ENCODE data around the gene SMARCD1. TPM values are rescaled to one million over a fixed set of nuclear protein-coding genes. Genes with fewer than 3 reads are reported as not detected.

Gene SMARCD1
- 100 to 1,000 TPM; 161 to 206 (median 185) TPM for polyA plus RNA-seq (ENCODE audit: insufficient read length in 4 of 4)

- DNase-seq (ENCODE audit: low read depth in 4 of 4, low spot score in 2 of 4), result peak; percentile 64 to 88 (median 84)
These were observed at the start of gene SMARCD1 for GRCh38 chr12:50084775-50085614. SMARCD1 (plus strand) TSS chr12:50085342; CDS start chr12:50085370, 28 bp downstream.

- no peak for DNase-seq (ENCODE audit: low read depth in 4 of 4, low spot score in 2 of 4)
These were observed 46.8 kb upstream of the SMARCD1 start for GRCh38 chr12:50038336-50038735.

GRCh38 chr12:50039151-50039835, 45.8 kb upstream of the SMARCD1 start:
- no peak for DNase-seq (ENCODE audit: low read depth in 4 of 4, low spot score in 2 of 4)

GRCh38 chr12:50040657-50041056, 44.5 kb upstream of the SMARCD1 start:
- no peak for DNase-seq (ENCODE audit: low read depth in 4 of 4, low spot score in 2 of 4)

GRCh38 chr12:50041062-50041860, 43.9 kb upstream of the SMARCD1 start:
- DNase-seq (ENCODE audit: low read depth in 4 of 4, low spot score in 2 of 4), result no peak

- DNase-seq (ENCODE audit: low read depth in 4 of 4, low spot score in 2 of 4), result no peak
These were observed 43.2 kb upstream of the SMARCD1 start for GRCh38 chr12:50041962-50042361.

GRCh38 chr12:50042693-50043092, 42.4 kb upstream of the SMARCD1 start:
- DNase-seq (ENCODE audit: low read depth in 4 of 4, low spot score in 2 of 4), result no peak

- DNase-seq (ENCODE audit: low read depth in 4 of 4, low spot score in 2 of 4), result no peak
These were observed 41.8 kb upstream of the SMARCD1 start for GRCh38 chr12:50043308-50043707.

GRCh38 chr12:50043854-50044253, 41.3 kb upstream of the SMARCD1 start:
- DNase-seq (ENCODE audit: low read depth in 4 of 4, low spot score in 2 of 4), result no peak

- DNase-seq (ENCODE audit: low read depth in 4 of 4, low spot score in 2 of 4), result no peak
These were observed 37.4 kb upstream of the SMARCD1 start for GRCh38 chr12:50047693-50048250.

GRCh38 chr12:50049254-50050118, 35.7 kb upstream of the SMARCD1 start:
- DNase-seq (ENCODE audit: low read depth in 4 of 4, low spot score in 2 of 4), result no peak

GRCh38 chr12:50050119-50050385, 35.1 kb upstream of the SMARCD1 start:
- no peak for DNase-seq (ENCODE audit: low read depth in 4 of 4, low spot score in 2 of 4)

- DNase-seq (ENCODE audit: low read depth in 4 of 4, low spot score in 2 of 4), result no peak
These were observed 34.6 kb upstream of the SMARCD1 start for GRCh38 chr12:50050410-50051098.

GRCh38 chr12:50051101-50051806, 33.9 kb upstream of the SMARCD1 start:
- DNase-seq (ENCODE audit: low read depth in 4 of 4, low spot score in 2 of 4), result no peak

GRCh38 chr12:50052544-50052943, 32.6 kb upstream of the SMARCD1 start:
- DNase-seq (ENCODE audit: low read depth in 4 of 4, low spot score in 2 of 4), result no peak

- no peak for DNase-seq (ENCODE audit: low read depth in 4 of 4, low spot score in 2 of 4)
These were observed 32.2 kb upstream of the SMARCD1 start for GRCh38 chr12:50052964-50053363.

GRCh38 chr12:50053583-50053982, 31.6 kb upstream of the SMARCD1 start:
- DNase-seq (ENCODE audit: low read depth in 4 of 4, low spot score in 2 of 4), result no peak

- DNase-seq (ENCODE audit: low read depth in 4 of 4, low spot score in 2 of 4), result no peak
These were observed 29.1 kb upstream of the SMARCD1 start for GRCh38 chr12:50055831-50056638.
